T-cell (primary cell): Measurements from ENCODE around the gene E2F4. TPM values are rescaled to one million over a fixed set of nuclear protein-coding genes. Genes with fewer than 3 reads are reported as not detected.

Experiments
- ATAC-seq, 4 experiments: fragments of 200-7000 bp in 3 of 4; fragments of 150-1000 bp in 1 of 4; cut with Tn5 transposase; replicated peaks in 1 of 4; 1 replicate in 3 of 4; 2 replicates in 1 of 4; pipeline ENCODE4 v1.10.0; 2021; ENCODE audit warnings: moderate library complexity in 3 of 4, mild to moderate bottlenecking in 2 of 4, moderate number of reproducible peaks in 1 of 4
- CTCF ChIA-PET, 2 donors: fragments of 300-600 bp; sonication (Branson Sonifier 250); formaldehyde crosslinking; loops; one replicate each; lab custom pipeline; 2022; ENCODE audit warnings: antibody characterized with exemption in 2 of 2; lab: Charles Lee
- POLR2A ChIA-PET, 2 donors: fragments of 300-600 bp; sonication (Branson Sonifier 250); formaldehyde crosslinking; loops; one replicate each; lab custom pipeline; 2022; ENCODE audit warnings: antibody characterized with exemption in 2 of 2; lab: Charles Lee
- DNase-seq, 35 experiments: peaks; one replicate each; pipeline versions ENCODE4 v3.0.0 to v3.0.0-alpha.2; 2013 to 2023
- H3K27ac ChIP-seq: one replicate; pipeline ENCODE4 v1.5.1; 2013; ENCODE audit warnings: low read length
- H3K27me3 ChIP-seq, 2 experiments: replicated peaks in 1 of 2; 1 replicate in 1 of 2; 2 replicates in 1 of 2; pipeline versions ENCODE4 v1.6.1 to v1.7.0; 2013; ENCODE audit warnings: low read length in 1 of 2, mixed read lengths in 1 of 2; ENCODE audit not compliant: control insufficient read depth in 2 of 2, insufficient read depth in 2 of 2; ENCODE audit errors: extremely low read depth in 1 of 2
- H3K36me3 ChIP-seq, 2 donors: 1 replicate in 1 of 2; 2 replicates in 1 of 2; pipeline versions ENCODE4 v1.6.1 to v1.7.0; 2013; ENCODE audit warnings: low read length in 1 of 2; ENCODE audit not compliant: control insufficient read depth in 2 of 2, insufficient read depth in 1 of 2; ENCODE audit errors: extremely low read depth in 1 of 2
- H3K4me1 ChIP-seq, 2 experiments: 1 replicate in 1 of 2; 2 replicates in 1 of 2; pipeline versions ENCODE4 v1.6.1 to v1.7.0; 2013; ENCODE audit warnings: low read length in 2 of 2, mixed read lengths in 1 of 2; ENCODE audit not compliant: insufficient read depth in 2 of 2, control insufficient read depth in 1 of 2; ENCODE audit errors: extremely low read depth in 1 of 2
- H3K4me3 ChIP-seq, 2 donors: 1 replicate in 1 of 2; 2 replicates in 1 of 2; pipeline versions ENCODE4 v1.5.1 to v1.7.0; 2013; ENCODE audit warnings: mild to moderate bottlenecking in 2 of 2, low read length in 1 of 2, moderate library complexity in 1 of 2; ENCODE audit not compliant: control insufficient read depth in 1 of 2; ENCODE audit errors: extremely low read depth in 1 of 2
- H3K9me3 ChIP-seq: 2 replicates; pipeline ENCODE4 v1.7.0; 2013
- H3K27ac Mint-ChIP-seq, 2 donors: one replicate each; pipeline ENCODE4 v1.8.0; 2020 to 2021; ENCODE audit warnings: mild to moderate bottlenecking in 2 of 2, mixed read lengths in 2 of 2
- H3K27me3 Mint-ChIP-seq, 2 donors: one replicate each; pipeline ENCODE4 v1.8.0; 2021 to 2022; ENCODE audit warnings: mixed read lengths in 2 of 2
- H3K36me3 Mint-ChIP-seq: one replicate; pipeline ENCODE4 v1.8.0; 2021; ENCODE audit warnings: mixed read lengths
- H3K4me1 Mint-ChIP-seq, 3 donors: one replicate each; pipeline ENCODE4 v1.8.0; 2020 to 2022; ENCODE audit warnings: mixed read lengths in 3 of 3, mild to moderate bottlenecking in 1 of 3
- H3K4me3 Mint-ChIP-seq, 3 donors: one replicate each; pipeline ENCODE4 v1.8.0; 2020 to 2022; ENCODE audit warnings: mild to moderate bottlenecking in 3 of 3, mixed read lengths in 3 of 3, moderate library complexity in 3 of 3
- H3K9me3 Mint-ChIP-seq, 3 donors: one replicate each; pipeline ENCODE4 v1.8.0; 2020 to 2022; ENCODE audit warnings: mixed read lengths in 3 of 3
- WGBS: methylation state at CpG from one replicate; pipeline ENCODE4 v1.1.5; 2013; ENCODE audit warnings: missing lambda C conversion rate; ENCODE audit not compliant: insufficient coverage; 5-methylcytosine and 5-hydroxymethylcytosine counted together
- total RNA-seq, 35 experiments: library from RNA in 6 of 35; stranded (reverse) in 6 of 35; fragments of 120-200 nt in 1 of 35; gene quantifications; one replicate each; pipeline versions ENCODE4 v1.2.1 to v1.2.4 and lab custom pipeline; 2013 to 2026

The E2F4 gene
- total RNA-seq, 5 donors from 2014 or later (not counting 1 experiment from before 2014, with no cell fraction given) = 59.4 to 97.1 (median 83.1) TPM

- Histone ChIP-seq H3K27ac (no peak overlapping the region), H3K27me3 (no peaks in the 10 kb centered on the region), H3K4me3 (no peak overlapping the region), H3K4me1 (peaks cover 10 to 45% of the 10 kb centered on the region in 2 experiments), H3K9me3 (no peaks in the 10 kb centered on the region), H3K36me3 (peaks cover 17 to 19% of the 10 kb centered on the region in 2 donors)
- DNase-seq = no peak
- H3K4me3 Mint-ChIP-seq = no peak overlapping the region
- CTCF ChIA-PET = no interaction called here
- H3K9me3 Mint-ChIP-seq = no peaks in the 10 kb centered on the region
- H3K36me3 Mint-ChIP-seq = peaks cover 14% of the 10 kb centered on the region
- peak overlapping the region; percentile 58 to 80 for H3K27ac Mint-ChIP-seq
- peaks cover 17 to 40% (median 30%) of the 10 kb centered on the region in 3 donors for H3K4me1 Mint-ChIP-seq
- no peak for ATAC-seq
- POLR2A ChIA-PET = no interaction called here
- WGBS = 89% methylated on average over 3 of the region's 4 CpGs
- H3K27me3 Mint-ChIP-seq = no peaks in the 10 kb centered on the region
These were observed 50.3 kb downstream of the E2F4 start for GRCh38 chr16:67242138-67242730.

DNA sequence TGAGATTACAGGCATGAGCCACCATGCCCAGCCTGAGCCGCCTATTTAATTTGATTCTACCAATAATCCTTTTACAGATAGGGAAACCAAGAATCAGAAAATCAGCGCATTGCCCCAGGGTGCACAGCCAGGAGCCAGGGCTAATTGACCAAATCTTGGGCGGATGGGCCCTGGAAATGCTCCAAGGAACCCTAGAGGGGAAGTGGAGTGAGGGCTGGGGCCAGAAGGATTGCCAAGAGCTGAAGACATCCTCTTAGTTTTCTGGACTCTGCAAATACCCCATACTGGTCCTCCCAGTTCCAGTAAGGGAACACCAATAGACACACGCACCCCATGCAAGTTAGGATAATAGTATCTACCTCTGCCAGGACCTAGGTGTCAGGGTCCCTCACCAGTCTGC lies 51.5 kb downstream of the E2F4 start:
- Histone ChIP-seq H3K27me3 (no peaks in the 10 kb centered on the region), H3K27ac (peak overlapping the region; percentile 88), H3K36me3 (peaks cover 8 to 11% of the 10 kb centered on the region in 2 donors), H3K9me3 (no peaks in the 10 kb centered on the region), H3K4me3 (no peak overlapping the region), H3K4me1 (peaks cover 19 to 51% of the 10 kb centered on the region in 2 experiments)
- no peak overlapping the region for H3K4me3 Mint-ChIP-seq
- peaks cover 3% of the 10 kb centered on the region for H3K36me3 Mint-ChIP-seq
- POLR2A ChIA-PET = interaction anchor here in 1 of 2 donors (0.6 kb wide), 1 partner anchor 414 kb away, joined by 3 read pairs; no protein-coding TSS in a partner anchor
- peaks cover 0 to 1% of the 10 kb centered on the region in 2 donors for H3K27me3 Mint-ChIP-seq
- no peak for ATAC-seq
- peak overlapping the region; percentile 92 to 98 for H3K27ac Mint-ChIP-seq
- peaks cover 29 to 46% (median 39%) of the 10 kb centered on the region in 3 donors for H3K4me1 Mint-ChIP-seq
- no peaks in the 10 kb centered on the region for H3K9me3 Mint-ChIP-seq
- no peak for DNase-seq
- 93% methylated on average over 2 of the region's 4 CpGs for WGBS
- CTCF ChIA-PET = no interaction called here

GRCh38 chr16:67244387-67245185 lies 52.6 kb downstream of the E2F4 start:
- H3K27ac Mint-ChIP-seq = peak overlapping the region; percentile 92 to 98
- CTCF ChIA-PET = interaction anchor here (0.6 to 1.4 kb wide), 7 partner anchors 18 to 522 kb away, joined by 3 to 8 read pairs (median 3); partner anchors contain the start of genes ATP6V0D1 (in 1 of the 2) and TMEM208 (in 1 of the 2)

GRCh38 chr16:67245186-67245585 lies 53.2 kb downstream of the E2F4 start:
- no peak overlapping the region for H3K4me3 ChIP-seq
- DNase-seq = no peak
- H3K27ac ChIP-seq = peak overlapping the region; percentile 88
- no peak for ATAC-seq
- no peaks in the 10 kb centered on the region for H3K36me3 Mint-ChIP-seq
- peaks cover 5 to 13% of the 10 kb centered on the region in 2 experiments for H3K27me3 ChIP-seq
- H3K9me3 Mint-ChIP-seq = no peaks in the 10 kb centered on the region
- H3K27ac Mint-ChIP-seq = peak overlapping the region; percentile 92 to 98
- H3K4me3 Mint-ChIP-seq = peak overlapping the region; percentile 65 to 93 (median 76)
- peaks cover 40 to 55% (median 48%) of the 10 kb centered on the region in 3 donors for H3K4me1 Mint-ChIP-seq
- WGBS = 53% methylated on average over 2 of the region's 4 CpGs
- H3K9me3 ChIP-seq = no peaks in the 10 kb centered on the region
- peaks cover 24 to 67% of the 10 kb centered on the region in 2 experiments for H3K4me1 ChIP-seq
- H3K36me3 ChIP-seq = peaks cover 0 to 3% of the 10 kb centered on the region in 2 donors
- ChIA-PET POLR2A (no interaction called here), CTCF (interaction anchor here (0.6 to 1.6 kb wide), 4 partner anchors 13 to 521 kb away, joined by 3 to 8 read pairs (median 4); partner anchors contain the start of gene TMEM208 (in 1 of the 2))
- peaks cover 0 to 4% of the 10 kb centered on the region in 2 donors for H3K27me3 Mint-ChIP-seq

More at GRCh38 chr16:67244387-67245185, 52.6 kb downstream of the E2F4 start:
- DNase-seq (peak; percentile 34 to 86 (median 61)), ATAC-seq (peak; percentile 66 to 71 (median 68))
- Mint-ChIP-seq H3K4me3 (peak overlapping the region; percentile 65 to 93 (median 76)), H3K9me3 (no peaks in the 10 kb centered on the region), H3K36me3 (no peaks in the 10 kb centered on the region), H3K4me1 (peaks cover 36 to 52% (median 44%) of the 10 kb centered on the region in 3 donors), H3K27me3 (peaks cover 0 to 1% of the 10 kb centered on the region in 2 donors)
- H3K36me3 ChIP-seq = peaks cover 0 to 3% of the 10 kb centered on the region in 2 donors
- H3K27ac ChIP-seq = peak overlapping the region; percentile 88
- H3K9me3 ChIP-seq = no peaks in the 10 kb centered on the region
- 50% methylated on average over 1 of the region's 5 CpGs for WGBS
- H3K4me3 ChIP-seq = peak overlapping the region in 1 of 2 donors; percentile 6
- peaks cover 2 to 7% of the 10 kb centered on the region in 2 experiments for H3K27me3 ChIP-seq
- POLR2A ChIA-PET = interaction anchor here (0.6 kb wide), 3 partner anchors 10 to 130 kb away, joined by 4 to 8 read pairs (median 5); no protein-coding TSS in a partner anchor
- H3K4me1 ChIP-seq = peaks cover 24 to 61% of the 10 kb centered on the region in 2 experiments

- DNase-seq = no peak
- Mint-ChIP-seq H3K27me3 (peaks cover 0 to 5% of the 10 kb centered on the region in 2 donors), H3K9me3 (no peaks in the 10 kb centered on the region), H3K4me3 (peak overlapping the region; percentile 65 to 93 (median 76)), H3K27ac (peak overlapping the region; percentile 92 to 98), H3K4me1 (peaks cover 40 to 56% (median 48%) of the 10 kb centered on the region in 3 donors), H3K36me3 (no peaks in the 10 kb centered on the region)
- Histone ChIP-seq H3K4me1 (peaks cover 24 to 67% of the 10 kb centered on the region in 2 experiments), H3K9me3 (no peaks in the 10 kb centered on the region), H3K27ac (peak overlapping the region; percentile 88), H3K4me3 (peak overlapping the region in 1 of 2 donors; percentile 75), H3K36me3 (peaks cover 0 to 3% of the 10 kb centered on the region in 2 donors), H3K27me3 (peaks cover 10 to 13% of the 10 kb centered on the region in 2 experiments)
- ATAC-seq = no peak
- CTCF ChIA-PET = interaction anchor here (0.6 to 1.6 kb wide), 2 partner anchors 13 to 288 kb away, joined by 3 read pairs; no protein-coding TSS in a partner anchor
- POLR2A ChIA-PET = no interaction called here
- WGBS = no CpG with 5 or more reads among the region's 8 CpGs
These were observed 53.7 kb downstream of the E2F4 start for GRCh38 chr16:67245674-67246080.
